ENCODE measurements around the gene MDN1. TPM values are rescaled to one million over a fixed set of nuclear protein-coding genes. Genes with fewer than 3 reads are reported as not detected.

MDN1 gene
- total and polyA plus RNA-seq, 2 donors (not counting 1 experiment from before 2014, with no cell fraction given), result 16.5 to 59.5 TPM

DNA sequence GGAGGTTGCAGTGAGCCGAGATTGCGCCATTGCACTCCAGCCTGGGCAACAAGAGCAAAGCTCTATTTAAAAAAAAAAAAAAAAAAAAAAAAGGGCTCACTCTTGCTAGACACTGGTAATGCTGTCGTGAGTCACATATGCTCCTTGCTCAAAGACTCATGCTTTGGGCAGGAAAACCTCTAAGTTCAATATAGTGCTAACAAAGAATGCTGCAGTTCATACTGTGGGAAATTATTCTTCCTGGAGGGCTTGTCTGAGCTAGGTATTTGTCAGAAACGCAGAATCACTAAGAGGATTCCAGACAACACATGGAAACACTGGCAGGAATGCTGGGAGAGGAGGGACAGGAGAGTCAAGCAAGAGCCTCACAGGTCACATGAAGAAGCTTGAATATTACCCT is 178.8 kb downstream of the MDN1 start:
- no peak for ATAC-seq (ENCODE audit: low read depth)
- Mint-ChIP-seq H3K27ac (no peak overlapping the region), H3K4me1 (peaks cover 25% of the 10 kb centered on the region), H3K4me3 (peak overlapping the region; percentile 19), H3K9me3 (ENCODE audit: insufficient read depth) (no peaks in the 10 kb centered on the region), H3K27me3 (no peaks in the 10 kb centered on the region)
- no peak overlapping the region for H2AFZ ChIP-seq (ENCODE audit: insufficient read depth, low read depth, low read length, poor library complexity, severe bottlenecking)
- no peak overlapping the region for H3K4me3 ChIP-seq (ENCODE audit: control extremely low read depth in 1 of 5, extremely low read depth in 1 of 5, insufficient read depth in 1 of 5, low read depth in 2 of 5, low read length in 4 of 5)
- no peak overlapping the region for H3K27ac ChIP-seq (ENCODE audit: low read length in 2 of 2)
- no peak overlapping the region for H3K4me2 ChIP-seq (replicated peaks; ENCODE audit: low read depth, low read length, poor library complexity, severe bottlenecking)
- H3K79me2 ChIP-seq (ENCODE audit: control insufficient read depth, insufficient read depth, low read length), result peaks cover 25% of the 10 kb centered on the region
- no peaks in the 10 kb centered on the region for H4K20me1 ChIP-seq (ENCODE audit: control insufficient read depth, insufficient read depth, low read length, poor library complexity, severe bottlenecking)
- no peak for TF ChIP-seq EZH2 (IDR thresholded peaks at IDR 0.05; ENCODE audit: borderline replicate concordance, insufficient read depth, low read depth, low read length, poor library complexity, severe bottlenecking)
- TF ChIP-seq, protein P1, sequence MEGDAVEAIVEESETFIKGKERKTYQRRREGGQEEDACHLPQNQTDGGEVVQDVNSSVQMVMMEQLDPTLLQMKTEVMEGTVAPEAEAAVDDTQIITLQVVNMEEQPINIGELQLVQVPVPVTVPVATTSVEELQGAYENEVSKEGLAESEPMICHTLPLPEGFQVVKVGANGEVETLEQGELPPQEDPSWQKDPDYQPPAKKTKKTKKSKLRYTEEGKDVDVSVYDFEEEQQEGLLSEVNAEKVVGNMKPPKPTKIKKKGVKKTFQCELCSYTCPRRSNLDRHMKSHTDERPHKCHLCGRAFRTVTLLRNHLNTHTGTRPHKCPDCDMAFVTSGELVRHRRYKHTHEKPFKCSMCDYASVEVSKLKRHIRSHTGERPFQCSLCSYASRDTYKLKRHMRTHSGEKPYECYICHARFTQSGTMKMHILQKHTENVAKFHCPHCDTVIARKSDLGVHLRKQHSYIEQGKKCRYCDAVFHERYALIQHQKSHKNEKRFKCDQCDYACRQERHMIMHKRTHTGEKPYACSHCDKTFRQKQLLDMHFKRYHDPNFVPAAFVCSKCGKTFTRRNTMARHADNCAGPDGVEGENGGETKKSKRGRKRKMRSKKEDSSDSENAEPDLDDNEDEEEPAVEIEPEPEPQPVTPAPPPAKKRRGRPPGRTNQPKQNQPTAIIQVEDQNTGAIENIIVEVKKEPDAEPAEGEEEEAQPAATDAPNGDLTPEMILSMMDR (IDR thresholded peaks at IDR 0.05), result no peak
- no peaks in the 10 kb centered on the region for H3K27me3 ChIP-seq (replicated peaks in 1 of 4; ENCODE audit: control extremely low read depth in 1 of 4, control insufficient read depth in 3 of 4, insufficient read depth in 4 of 4, low read length in 3 of 4)
- no peak overlapping the region for H3K9ac ChIP-seq (ENCODE audit: low read length)
- ChIA-PET CTCF (interaction anchor here (0.6 kb wide), 2 partner anchors 208 to 892 kb away, joined by 3 to 4 read pairs; no protein-coding TSS in a partner anchor), POLR2A (no interaction called here)
- peaks cover 13 to 15% of the 10 kb centered on the region in 2 donors for H3K4me1 ChIP-seq (ENCODE audit: control insufficient read depth in 2 of 2, insufficient read depth in 2 of 2, low read length in 2 of 2)
- H3K36me3 ChIP-seq (replicated peaks in 1 of 2; ENCODE audit: control extremely low read depth in 1 of 2, control insufficient read depth in 1 of 2, extremely low read depth in 1 of 2, insufficient read depth in 2 of 2, low read length in 1 of 2), result peaks cover 7 to 22% of the 10 kb centered on the region in 2 experiments
- intact Hi-C loops (cut with micrococcal nuclease), result no loop called here
- DNase-seq, result no peak
- H3K9me3 ChIP-seq (ENCODE audit: control extremely low read depth in 1 of 3, control insufficient read depth in 2 of 3, insufficient read depth in 1 of 3, low read length in 2 of 3), result no peaks in the 10 kb centered on the region
- WGBS (ENCODE audit: insufficient coverage), result 100% methylated on average over 1 of the region's 4 CpGs
